Measurements from ENCODE around the gene SDK2. TPM values are rescaled to one million over a fixed set of nuclear protein-coding genes. Genes with fewer than 3 reads are reported as not detected.
"Not testable (repeated sequence)": the region's sequence is repeated elsewhere in the genome, so short reads cannot be mapped to it uniquely, and the experiment has no call there.

SDK2 gene
- total RNA-seq, 4 donors from 2014 or later = 1.4 to 6.8 (median 3.3) TPM

GRCh38 chr17:73371285-73371684, 273.0 kb downstream of the SDK2 start:
- Histone ChIP-seq H3K4me1 (no peaks in the 10 kb centered on the region), H3K36me3 (no peaks in the 10 kb centered on the region), H3K4me3 (no peak overlapping the region), H3K27me3 (no peaks in the 10 kb centered on the region), H3K9me3 (no peaks in the 10 kb centered on the region), H3K27ac (no peak overlapping the region)
- 49% methylated on average over 6 of the region's 6 CpGs for WGBS
- DNase-seq (ENCODE audit: low spot score in 2 of 2) = no peak
- TF ChIP-seq POLR2AphosphoS5 (IDR thresholded peaks at IDR 0.05) = no peak
- TF ChIP-seq EP300 (IDR thresholded peaks at IDR 0.05) = no peak
- no peak for TF ChIP-seq POLR2A (IDR thresholded peaks at IDR 0.05)
- no peak for TF ChIP-seq CTCF (IDR thresholded peaks at IDR 0.05)

GRCh38 chr17:73369817-73370490, 274.3 kb downstream of the SDK2 start:
- peak; percentile 91 to 92 for DNase-seq (ENCODE audit: low spot score in 2 of 2)
- H3K36me3 ChIP-seq, H3K9me3 ChIP-seq, H3K4me3 ChIP-seq, H3K4me1 ChIP-seq, H3K27ac ChIP-seq, H3K27me3 ChIP-seq: not testable (repeated sequence)
- TF ChIP-seq CTCF (IDR thresholded peaks at IDR 0.05) (peak; percentile 75 to 98), POLR2AphosphoS5 (IDR thresholded peaks at IDR 0.05) (peak in 1 of 3 donors; percentile 19)
- WGBS = 42% methylated on average over 14 of the region's 14 CpGs

- no peak for TF ChIP-seq POLR2AphosphoS5 (IDR thresholded peaks at IDR 0.05)
- no peak for TF ChIP-seq POLR2A (IDR thresholded peaks at IDR 0.05)
- no peak for DNase-seq (ENCODE audit: low spot score in 2 of 2)
These were observed 275.1 kb downstream of the SDK2 start for GRCh38 chr17:73369111-73369521.

GRCh38 chr17:73368085-73368631, 276.1 kb downstream of the SDK2 start:
- TF ChIP-seq EP300 (IDR thresholded peaks at IDR 0.05) = no peak
- TF ChIP-seq CTCF (IDR thresholded peaks at IDR 0.05) = no peak
- no peak for TF ChIP-seq POLR2AphosphoS5 (IDR thresholded peaks at IDR 0.05)
- TF ChIP-seq POLR2A (IDR thresholded peaks at IDR 0.05) = no peak
- no peaks in the 10 kb centered on the region for H3K36me3 ChIP-seq
- H3K9me3 ChIP-seq = no peaks in the 10 kb centered on the region
- no peaks in the 10 kb centered on the region for H3K27me3 ChIP-seq
- H3K27ac ChIP-seq = no peak overlapping the region
- DNase-seq (ENCODE audit: low spot score in 2 of 2) = no peak
- WGBS = 91% methylated on average over 9 of the region's 18 CpGs
- peaks cover 8% of the 10 kb centered on the region for H3K4me1 ChIP-seq
- no peak overlapping the region for H3K4me3 ChIP-seq

More at GRCh38 chr17:73369111-73369521, 275.1 kb downstream of the SDK2 start:
- Histone ChIP-seq H3K9me3 (no peaks in the 10 kb centered on the region), H3K4me1 (peaks cover 8% of the 10 kb centered on the region), H3K4me3 (no peak overlapping the region), H3K27ac (no peak overlapping the region), H3K36me3 (no peaks in the 10 kb centered on the region), H3K27me3 (no peaks in the 10 kb centered on the region)
- WGBS = 76% methylated on average over 13 of the region's 14 CpGs

- no peak for TF ChIP-seq EP300 (IDR thresholded peaks at IDR 0.05)
- Histone ChIP-seq H3K4me1 (peaks cover 8% of the 10 kb centered on the region), H3K36me3 (no peaks in the 10 kb centered on the region), H3K4me3 (no peak overlapping the region), H3K27me3 (no peaks in the 10 kb centered on the region), H3K9me3 (no peaks in the 10 kb centered on the region), H3K27ac (peak overlapping the region; percentile 66)
- WGBS = 67% methylated on average over 21 of the region's 23 CpGs
- peak; percentile 54 to 87 for DNase-seq (ENCODE audit: low spot score in 2 of 2)
These were observed 278.2 kb downstream of the SDK2 start for GRCh38 chr17:73365906-73366623.

GRCh38 chr17:73365301-73365874, 278.9 kb downstream of the SDK2 start:
- H3K27ac ChIP-seq = peak overlapping the region; percentile 66
- no peaks in the 10 kb centered on the region for H3K36me3 ChIP-seq
- TF ChIP-seq POLR2AphosphoS5 (IDR thresholded peaks at IDR 0.05) = no peak
- TF ChIP-seq CTCF (IDR thresholded peaks at IDR 0.05) = no peak
- no peak for TF ChIP-seq POLR2A (IDR thresholded peaks at IDR 0.05)
- no peak for TF ChIP-seq EP300 (IDR thresholded peaks at IDR 0.05)
- WGBS = 57% methylated on average over 20 of the region's 20 CpGs
- H3K4me3 ChIP-seq = no peak overlapping the region
- no peaks in the 10 kb centered on the region for H3K9me3 ChIP-seq
- DNase-seq (ENCODE audit: low spot score in 2 of 2) = peak in 1 of 2 donors; percentile 57
- no peaks in the 10 kb centered on the region for H3K27me3 ChIP-seq
- H3K4me1 ChIP-seq = peaks cover 10% of the 10 kb centered on the region
